Head of caudate nucleus (tissue), 42 donors: ENCODE data around the gene MEGF6.

Experiments
- DNase-seq, 42 donors: peaks; one replicate each; pipeline versions ENCODE4 v3.0.0 to v3.0.0-alpha.2; 2020 to 2021; ENCODE audit warnings: mixed read lengths in 7 of 42
- intact Hi-C: fragments of 100-400 bp; cut with DNase I; formaldehyde crosslinking; loops from one replicate; pipeline ENCODE4 v1.15.0; 2022

The MEGF6 gene

DNA sequence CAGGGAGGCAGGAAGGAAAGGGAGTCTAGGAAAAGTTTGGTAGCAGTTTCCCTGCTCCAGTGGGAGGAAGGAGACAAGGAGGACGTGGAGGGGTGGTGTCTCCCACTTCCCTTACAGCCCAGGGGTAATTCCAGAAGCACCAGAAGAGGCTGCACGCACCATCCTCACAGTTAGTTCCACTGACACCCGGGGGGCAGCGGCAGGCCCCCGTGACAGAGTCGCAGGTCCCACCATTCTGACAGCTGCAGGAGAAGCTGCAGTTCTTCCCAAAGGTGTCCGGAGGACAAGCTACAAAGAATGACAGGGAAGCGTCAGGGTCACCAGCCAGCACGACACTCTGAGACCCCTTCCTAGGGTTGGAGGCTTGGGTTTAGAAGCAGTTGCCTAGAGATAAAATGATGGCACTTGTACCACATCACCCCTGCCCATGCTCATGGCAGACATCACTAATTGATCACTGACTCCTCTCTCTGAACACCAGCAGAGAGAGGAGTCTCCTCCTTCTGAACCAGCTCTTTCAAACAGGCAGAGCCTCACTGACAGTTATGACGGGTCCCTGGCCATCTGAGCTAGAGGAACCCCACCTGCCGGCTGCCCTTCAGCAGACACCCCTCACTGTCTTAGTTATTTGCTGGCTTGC is 103.6 kb downstream of the MEGF6 start:
- intact Hi-C loops, result no loop called here
- DNase-seq, result no peak

DNA sequence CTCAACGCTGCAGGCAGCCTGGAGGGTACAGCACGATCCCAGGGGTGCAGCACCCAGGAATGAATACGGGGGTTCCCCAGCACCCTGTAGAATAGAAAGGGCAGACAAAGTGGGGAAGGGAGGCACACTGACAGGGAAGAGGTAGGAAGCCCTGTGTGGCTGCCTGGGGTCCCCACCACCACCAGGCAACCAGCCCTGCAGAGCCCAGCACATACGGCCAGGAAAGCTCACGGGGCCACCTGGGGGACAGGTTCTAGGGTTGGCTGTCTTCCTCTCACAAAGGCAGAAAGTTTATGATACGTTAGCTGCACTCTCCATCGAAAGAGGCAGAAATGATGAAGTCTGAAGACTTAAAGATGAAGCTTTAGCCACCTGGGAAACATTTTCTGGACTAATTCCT is 104.4 kb downstream of the MEGF6 start:
- no peak for DNase-seq
- intact Hi-C loops, result no loop called here

GRCh38 chr1:3506041-3506440 is 105.3 kb downstream of the MEGF6 start:
- intact Hi-C loops, result no loop called here
- no peak for DNase-seq

GRCh38 chr1:3505161-3505560 is 106.1 kb downstream of the MEGF6 start:
- intact Hi-C loops, result no loop called here
- no peak for DNase-seq

- intact Hi-C loops, result no loop called here
- peak in 2 of 42 donors; percentile 8 to 19 for DNase-seq
Measured at GRCh38 chr1:3504822-3505153, 106.5 kb downstream of the MEGF6 start.

DNA sequence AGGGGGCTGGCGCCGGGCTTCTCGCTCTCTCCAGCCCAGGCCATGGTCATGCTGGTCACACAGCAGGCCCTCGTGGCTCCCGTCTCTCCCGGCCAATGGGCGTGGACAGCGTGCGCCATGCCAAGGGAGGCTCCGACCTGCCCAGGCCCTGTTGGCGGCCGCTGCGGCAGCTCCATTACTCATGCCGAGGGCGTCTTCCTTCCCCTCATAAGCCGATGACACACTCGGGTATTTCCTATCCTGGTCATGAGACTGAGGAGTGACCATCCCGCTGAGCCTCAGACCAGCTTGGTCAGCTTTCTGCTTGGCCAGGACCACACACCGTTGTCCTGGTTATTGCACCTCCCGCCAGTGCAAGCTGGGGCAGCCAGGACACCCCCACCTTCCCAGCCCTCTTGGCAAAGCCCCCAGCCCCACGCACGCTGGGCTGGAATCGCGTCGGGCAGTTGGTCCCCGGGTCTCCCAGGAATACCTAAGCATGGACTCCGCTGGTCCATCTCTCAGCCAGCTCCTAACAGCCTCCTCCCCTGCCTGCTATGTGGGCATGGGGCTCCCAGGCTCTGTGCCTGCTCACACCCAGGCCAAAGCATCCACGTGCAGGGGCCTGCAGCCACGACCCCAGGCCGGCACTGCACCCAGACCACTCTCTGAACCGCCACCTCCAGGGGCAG is 107.0 kb downstream of the MEGF6 start:
- DNase-seq, result peak in 29 of 42 donors; percentile 18 to 83 (median 59)
- intact Hi-C loops, result no loop called here

DNA sequence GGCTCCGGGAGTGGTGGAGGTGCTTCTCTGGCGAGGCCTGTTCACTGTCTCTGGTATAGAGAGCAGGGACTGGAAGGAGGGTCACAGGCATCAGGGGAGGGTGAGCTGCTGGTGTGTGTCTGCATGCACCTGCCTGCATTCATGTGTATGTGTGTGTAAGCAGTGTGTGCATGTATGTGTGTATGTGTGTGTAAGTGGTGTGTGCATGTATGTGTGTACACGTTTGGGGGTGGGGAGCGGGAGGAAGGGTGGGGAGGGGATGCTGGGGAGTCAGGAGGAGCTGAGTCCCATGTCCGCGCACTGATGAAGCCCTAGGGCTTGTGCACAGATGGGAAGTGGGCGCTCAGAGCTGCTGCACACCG is 107.8 kb downstream of the MEGF6 start:
- intact Hi-C loops, result no loop called here
- DNase-seq, result no peak

GRCh38 chr1:3502641-3503524 is 108.4 kb downstream of the MEGF6 start:
- DNase-seq, result no peak
- intact Hi-C loops, result no loop called here

DNA sequence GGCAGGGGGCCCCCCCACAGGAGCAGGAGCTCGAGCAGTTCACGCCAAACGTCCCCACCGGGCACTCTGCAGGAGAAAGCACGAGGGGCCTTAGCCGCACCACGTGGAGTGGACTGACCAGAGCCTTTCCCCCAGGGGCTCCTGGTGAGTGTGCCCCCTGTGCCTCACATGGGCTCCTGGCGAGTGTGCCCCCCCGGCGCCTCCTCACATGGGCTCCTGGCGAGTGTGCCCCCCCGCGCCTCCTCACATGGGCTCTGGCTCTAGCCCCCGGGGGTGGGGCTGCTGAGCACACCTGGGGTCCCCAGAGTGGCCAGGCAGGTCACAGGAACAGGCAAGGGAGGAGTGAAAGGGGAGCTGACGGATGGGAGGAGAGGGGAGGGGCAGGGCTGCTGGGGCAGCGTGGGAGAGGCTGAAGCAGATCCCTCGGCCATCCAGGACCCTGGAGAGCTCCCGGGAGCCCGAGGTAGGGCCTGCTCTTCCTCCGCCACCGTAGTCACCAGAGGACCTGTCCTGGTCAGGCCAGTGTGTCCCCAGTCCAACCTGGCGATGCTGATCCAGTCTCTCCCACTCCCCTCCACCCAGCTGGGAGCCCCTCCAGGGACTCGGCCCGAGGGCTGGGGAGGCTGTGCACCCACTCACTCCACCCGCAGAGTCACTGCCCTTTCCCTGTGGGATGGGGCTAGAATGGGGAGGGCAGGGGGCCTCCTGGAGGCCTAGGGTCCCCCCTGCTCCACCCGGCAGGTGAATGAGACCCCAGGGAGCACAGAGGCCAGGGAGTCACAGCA is 109.3 kb downstream of the MEGF6 start:
- DNase-seq, result peak in 17 of 42 donors; percentile 16 to 73 (median 56)
- intact Hi-C loops, result no loop called here

GRCh38 chr1:3501437-3501836 is 109.9 kb downstream of the MEGF6 start:
- no peak for DNase-seq
- intact Hi-C loops, result no loop called here

GRCh38 chr1:3500265-3500835 is 111.0 kb downstream of the MEGF6 start:
- no peak for DNase-seq
- intact Hi-C loops, result no loop called here

- no peak for DNase-seq
Measured at GRCh38 chr1:3499611-3500010, 111.7 kb downstream of the MEGF6 start.

GRCh38 chr1:3498986-3499385 is 112.3 kb downstream of the MEGF6 start:
- DNase-seq, result no peak
- intact Hi-C loops, result no loop called here

More at GRCh38 chr1:3499611-3500010, 111.7 kb downstream of the MEGF6 start:
- intact Hi-C loops, result no loop called here

GRCh38 chr1:3498246-3498930 is 112.9 kb downstream of the MEGF6 start:
- intact Hi-C loops, result no loop called here
- DNase-seq, result no peak

DNA sequence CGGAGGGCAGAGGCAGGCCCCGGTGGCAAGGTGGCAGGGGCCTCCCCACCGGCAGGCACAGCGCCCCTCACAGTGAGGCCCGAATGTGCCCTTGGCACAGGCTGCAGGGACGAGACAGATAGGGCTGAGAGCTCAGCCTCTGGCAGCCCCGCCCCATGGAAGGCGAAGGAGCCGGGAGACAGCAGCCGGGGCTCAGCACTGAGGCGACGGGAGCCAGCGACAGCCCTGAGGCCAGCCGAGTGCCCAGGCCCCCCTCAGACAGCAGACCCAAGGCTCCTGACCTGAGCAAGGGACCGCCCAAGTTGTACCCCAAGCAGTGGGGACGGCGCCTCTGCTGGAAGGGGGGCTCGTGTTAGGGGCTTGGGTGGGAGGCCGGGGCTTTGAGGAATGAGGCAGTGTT is 113.8 kb downstream of the MEGF6 start:
- intact Hi-C loops, result no loop called here

GRCh38 chr1:3496916-3497315 is 114.4 kb downstream of the MEGF6 start:
- intact Hi-C loops, result no loop called here
- no peak for DNase-seq

More for the DNA sequence above, 113.8 kb downstream of the MEGF6 start:
- DNase-seq, result no peak

GRCh38 chr1:3495776-3496745 is 115.2 kb downstream of the MEGF6 start:
- intact Hi-C loops, result no loop called here

More at GRCh38 chr1:3495776-3496745, 115.2 kb downstream of the MEGF6 start:
- DNase-seq, result no peak
